HepG2 (cell line): Measurements from ENCODE around the gene ACAA2. TPM values are rescaled to one million over a fixed set of nuclear protein-coding genes. Genes with fewer than 3 reads are reported as not detected.

Experiments
- ARNTL ChIP-seq: sonication (generic); formaldehyde crosslinking; IDR thresholded peaks from 2 replicates; pipeline ENCODE4 v1.4.0; 2020; ENCODE audit warnings: mild to moderate bottlenecking, missing genetic modification reagents
- DNMT1 ChIP-seq: sonication (generic); formaldehyde crosslinking; IDR thresholded peaks from 2 replicates; pipeline ENCODE4 v1.5.1; 2020; ENCODE audit warnings: mild to moderate bottlenecking, missing genetic modification reagents
- GRHL1 ChIP-seq: sonication (generic); formaldehyde crosslinking; conservative IDR thresholded peaks from 2 replicates; pipeline ENCODE4 v1.8.0; 2022; ENCODE audit warnings: missing genetic modification reagents
- GZF1 ChIP-seq: sonication (generic); formaldehyde crosslinking; IDR thresholded peaks from 2 replicates; pipeline ENCODE4 v1.5.1; 2020; ENCODE audit warnings: mild to moderate bottlenecking, missing genetic modification reagents
- IKZF4 ChIP-seq: sonication (generic); formaldehyde crosslinking; IDR thresholded peaks from 2 replicates; pipeline ENCODE4 v1.5.1; 2020; ENCODE audit warnings: borderline replicate concordance, mild to moderate bottlenecking, low read depth, missing genetic modification reagents; ENCODE audit errors: not compliant biosample characterization
- ISL2 ChIP-seq: sonication (generic); formaldehyde crosslinking; IDR thresholded peaks from 2 replicates; pipeline ENCODE4 v1.5.0; 2020; ENCODE audit warnings: missing genetic modification reagents
- KDM1A ChIP-seq: IDR thresholded peaks from 2 replicates; pipeline ENCODE4 v1.6.1; 2016; ENCODE audit warnings: missing compliant biosample characterization
- MTERF4 ChIP-seq: sonication (generic); formaldehyde crosslinking; IDR thresholded peaks from 2 replicates; pipeline ENCODE4 v1.8.0; 2023; ENCODE audit warnings: mild to moderate bottlenecking, missing genetic modification reagents
- PHF8 ChIP-seq: sonication (generic); formaldehyde crosslinking; IDR thresholded peaks from 2 replicates; pipeline ENCODE4 v1.5.0; 2020; ENCODE audit warnings: missing genetic modification reagents
- RBFOX2 ChIP-seq: fragments of 200-400 bp; formaldehyde crosslinking; IDR thresholded peaks from 2 replicates; pipeline ENCODE4 v1.6.1; 2017; ENCODE audit warnings: low read depth, mild to moderate bottlenecking, low read length
- SP5 ChIP-seq: IDR thresholded peaks from 2 replicates; pipeline ENCODE4 v1.6.1; 2016; ENCODE audit warnings: low read depth, borderline replicate concordance
- TARDBP ChIP-seq: sonication (generic); formaldehyde crosslinking; IDR thresholded peaks from 2 replicates; pipeline ENCODE4 v1.8.0; 2022; ENCODE audit warnings: mild to moderate bottlenecking, missing genetic modification reagents
- TERF1 ChIP-seq: sonication (generic); formaldehyde crosslinking; IDR thresholded peaks from 2 replicates; pipeline ENCODE4 v1.8.0; 2022; ENCODE audit warnings: mild to moderate bottlenecking, missing genetic modification reagents, moderate library complexity
- TMF1 ChIP-seq: sonication (generic); formaldehyde crosslinking; IDR thresholded peaks from 2 replicates; pipeline ENCODE4 v1.8.1; 2022; ENCODE audit warnings: low read depth, missing genetic modification reagents
- ZNF160 ChIP-seq: sonication (generic); formaldehyde crosslinking; IDR thresholded peaks from 2 replicates; pipeline ENCODE4 v1.8.0; 2022; ENCODE audit warnings: mild to moderate bottlenecking, inconsistent platforms, missing genetic modification reagents
- ZNF230 ChIP-seq: sonication (generic); formaldehyde crosslinking; IDR thresholded peaks from 2 replicates; pipeline ENCODE4 v1.4.0; 2020; ENCODE audit warnings: mild to moderate bottlenecking, missing genetic modification reagents
- ZNF329 ChIP-seq: sonication (generic); formaldehyde crosslinking; IDR thresholded peaks from 2 replicates; pipeline ENCODE4 v1.9.0; 2021; ENCODE audit warnings: low read depth, mild to moderate bottlenecking, missing genetic modification reagents
- ZNF333 ChIP-seq: sonication (generic); formaldehyde crosslinking; IDR thresholded peaks from 2 replicates; pipeline ENCODE4 v1.4.0; 2020; ENCODE audit warnings: mild to moderate bottlenecking, missing genetic modification reagents, borderline replicate concordance
- ZNF382 ChIP-seq: sonication (generic); formaldehyde crosslinking; IDR thresholded peaks from 2 replicates; pipeline ENCODE4 v1.5.0; 2020; ENCODE audit warnings: missing genetic modification reagents, mild to moderate bottlenecking, borderline replicate concordance
- ZSCAN5A ChIP-seq: sonication (generic); formaldehyde crosslinking; IDR thresholded peaks from 2 replicates; pipeline ENCODE4 v1.8.0; 2022; ENCODE audit warnings: mild to moderate bottlenecking, missing genetic modification reagents, borderline replicate concordance
- polyA plus RNA-seq, 8 experiments: library from polyadenylated mRNA; depleted of rRNA in 3 of 8; stranded (reverse) in 7 of 8; unstranded in 1 of 8; fragments of >200 nt; fragmentation: Illumina TruSeq in 4 of 8; extraction: Trizol in 4 of 8; gene quantifications; 2 replicates each; pipeline versions ENCODE4 v1.2.1 to v1.2.3, GENCODE V29; 2011 to 2016; ENCODE audit warnings: low read depth in 4 of 8, missing spikeins in 1 of 8, mixed read lengths in 1 of 8; ENCODE audit not compliant: insufficient read depth in 1 of 8
- total RNA-seq, 5 experiments: library from RNA; depleted of rRNA; stranded (reverse); fragments of >200 nt; fragmentation: Illumina TruSeq; extraction: Trizol; gene quantifications; 2 replicates each; pipeline ENCODE4 v1.2.3, GENCODE V29; 2016; ENCODE audit warnings: low read depth in 1 of 5
- TF ChIP-seq, protein P1 (sequence below): sonication (generic); formaldehyde crosslinking; IDR thresholded peaks from 2 replicates; pipeline ENCODE4 v1.4.0; 2020; ENCODE audit warnings: missing genetic modification reagents, low read depth, mild to moderate bottlenecking, borderline replicate concordance
- TF ChIP-seq, protein P2 (sequence below): sonication (generic); formaldehyde crosslinking; IDR thresholded peaks from 2 replicates; pipeline ENCODE4 v1.4.0; 2020; ENCODE audit warnings: missing genetic modification reagents; ENCODE audit errors: not compliant biosample characterization

Gene ACAA2
- total and polyA plus RNA-seq, 2 of the 13 experiments (the other 11 are each of a cell fraction or from before 2014, with no cell fraction given) = 51.6 to 182 TPM

DNA sequence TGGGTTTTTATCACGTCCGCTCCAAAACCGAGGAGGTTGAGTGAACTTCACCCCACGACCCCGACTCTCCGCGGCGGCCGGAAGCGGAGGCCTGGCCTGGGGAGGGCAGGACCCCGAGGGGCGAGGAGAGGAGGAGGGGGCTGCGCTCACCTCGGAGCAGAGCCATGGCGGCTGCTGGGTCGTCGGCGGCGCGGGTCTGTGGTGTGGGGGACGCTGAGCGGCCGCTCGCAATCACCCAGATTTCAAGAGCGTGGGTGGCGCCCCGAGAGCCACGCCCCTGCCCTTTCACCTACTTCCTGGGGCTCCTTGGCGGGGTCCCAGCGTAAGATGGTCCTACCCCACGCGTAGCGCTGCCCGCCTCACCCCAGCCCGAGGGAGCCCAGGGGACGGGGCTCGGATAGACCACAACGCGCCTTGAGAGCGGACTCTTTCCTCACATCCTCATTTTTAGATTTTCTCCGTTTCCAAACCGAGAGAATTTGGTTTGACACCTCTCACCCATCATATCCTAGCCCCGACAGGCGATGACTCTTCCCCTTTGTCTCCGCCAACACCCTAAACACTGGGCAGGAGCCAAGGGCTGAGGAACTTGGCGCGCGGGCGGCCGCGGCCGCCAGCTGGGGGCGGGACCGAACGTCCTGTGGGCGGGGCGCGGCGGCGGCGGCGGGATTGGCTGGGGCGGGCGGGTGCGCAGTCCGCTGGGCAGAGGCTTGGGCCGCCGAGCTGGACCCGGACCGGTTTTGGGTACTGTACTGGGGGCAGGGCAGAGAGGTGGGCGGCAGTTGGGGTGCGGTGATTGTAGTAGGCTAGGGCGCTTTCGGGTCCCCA is at the start of gene ACAA2 (continued):
- TF ChIP-seq ARNTL (CRISPR knock-in tag) = peak; percentile 55; the same call in 1 of the 2 replicates
- TF ChIP-seq ZNF329 (CRISPR knock-in tag) = no peak
- TF ChIP-seq TARDBP (CRISPR knock-in tag) = no peak; the same call in 1 of the 2 replicates
- peak; percentile 63 for TF ChIP-seq PHF8 (CRISPR knock-in tag)
- TF ChIP-seq GRHL1 = no peak
- TF ChIP-seq, protein P1, sequence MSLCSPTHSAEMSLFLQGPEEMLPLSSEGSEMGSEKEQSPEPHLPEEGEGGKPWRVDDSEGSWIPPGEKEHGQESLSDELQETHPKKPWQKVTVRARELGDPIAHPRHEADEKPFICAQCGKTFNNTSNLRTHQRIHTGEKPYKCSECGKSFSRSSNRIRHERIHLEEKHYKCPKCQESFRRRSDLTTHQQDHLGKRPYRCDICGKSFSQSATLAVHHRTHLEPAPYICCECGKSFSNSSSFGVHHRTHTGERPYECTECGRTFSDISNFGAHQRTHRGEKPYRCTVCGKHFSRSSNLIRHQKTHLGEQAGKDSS (CRISPR knock-in tag) = no peak
- 0 out of 2 replicates have a peak, but pooled peaks have one; percentile 71 for TF ChIP-seq TERF1 (CRISPR knock-in tag)
- no peak for TF ChIP-seq IKZF4 (CRISPR knock-in tag)
- 0 out of 2 replicates have a peak, but pooled peaks have one; percentile 47 for TF ChIP-seq ZNF333 (CRISPR knock-in tag)
- TF ChIP-seq, protein P2, sequence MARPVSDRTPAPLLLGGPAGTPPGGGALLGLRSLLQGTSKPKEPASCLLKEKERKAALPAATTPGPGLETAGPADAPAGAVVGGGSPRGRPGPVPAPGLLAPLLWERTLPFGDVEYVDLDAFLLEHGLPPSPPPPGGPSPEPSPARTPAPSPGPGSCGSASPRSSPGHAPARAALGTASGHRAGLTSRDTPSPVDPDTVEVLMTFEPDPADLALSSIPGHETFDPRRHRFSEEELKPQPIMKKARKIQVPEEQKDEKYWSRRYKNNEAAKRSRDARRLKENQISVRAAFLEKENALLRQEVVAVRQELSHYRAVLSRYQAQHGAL (CRISPR knock-in tag) = no peak
- TF ChIP-seq KDM1A (CRISPR knock-in tag) = no peak
- no peak; the same call in 1 of the 2 replicates for TF ChIP-seq SP5 (CRISPR knock-in tag)
- no peak for TF ChIP-seq GZF1 (CRISPR knock-in tag)
- peak; percentile 91 for TF ChIP-seq RBFOX2
- no peak for TF ChIP-seq ZNF382
- TF ChIP-seq ZNF160 (CRISPR knock-in tag) = no peak; the same call in 1 of the 2 replicates
- TF ChIP-seq ZSCAN5A = no peak
- TF ChIP-seq ISL2 (CRISPR knock-in tag) = peak; percentile 56; the same call in 1 of the 2 replicates
- 0 out of 2 replicates have a peak, but pooled peaks have one; percentile 66 for TF ChIP-seq ZNF230 (CRISPR knock-in tag)
- no peak for TF ChIP-seq MTERF4
- TF ChIP-seq TMF1 (CRISPR knock-in tag) = 0 out of 2 replicates have a peak, but pooled peaks have one; percentile 54
- no peak for TF ChIP-seq DNMT1 (CRISPR knock-in tag)
